Lower leg skin (tissue), 3 donors: ENCODE results near the gene SLC39A9.

Experiments used
- POLR2A ChIP-seq, 2 donors: fragments of 450-650 bp; IDR thresholded peaks; one replicate each; pipeline ENCODE4 v1.6.1; 2016 to 2017; ENCODE audit warnings: antibody characterized with exemption in 2 of 2, mild to moderate bottlenecking in 1 of 2, moderate library complexity in 1 of 2
- TF ChIP-seq, protein P1 (sequence below), 3 donors: fragments of 450-650 bp; IDR thresholded peaks; one replicate each; pipeline ENCODE4 v1.5.1; 2016; ENCODE audit warnings: antibody characterized with exemption in 3 of 3, mild to moderate bottlenecking in 3 of 3, moderate library complexity in 2 of 3

DNA sequence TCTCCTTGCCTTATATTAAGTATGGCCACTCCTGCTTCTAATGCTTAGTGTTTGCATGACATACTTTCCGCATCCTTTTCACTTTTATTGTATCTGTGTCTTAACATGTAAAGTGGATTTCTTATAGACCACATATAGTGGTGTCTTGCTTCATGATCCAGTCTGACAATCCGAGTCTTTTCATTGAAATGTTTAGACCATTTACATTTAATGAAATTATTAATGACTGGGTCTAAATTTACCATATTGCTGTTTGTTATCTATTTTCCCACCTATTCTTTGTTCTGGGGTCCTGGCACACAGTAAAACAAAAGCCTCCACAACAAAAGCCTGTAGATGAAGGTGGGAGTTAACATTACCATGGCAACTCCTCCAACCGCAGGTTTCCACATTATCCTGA is 23.3 kb upstream of the SLC39A9 start:
- TF ChIP-seq, protein P1, sequence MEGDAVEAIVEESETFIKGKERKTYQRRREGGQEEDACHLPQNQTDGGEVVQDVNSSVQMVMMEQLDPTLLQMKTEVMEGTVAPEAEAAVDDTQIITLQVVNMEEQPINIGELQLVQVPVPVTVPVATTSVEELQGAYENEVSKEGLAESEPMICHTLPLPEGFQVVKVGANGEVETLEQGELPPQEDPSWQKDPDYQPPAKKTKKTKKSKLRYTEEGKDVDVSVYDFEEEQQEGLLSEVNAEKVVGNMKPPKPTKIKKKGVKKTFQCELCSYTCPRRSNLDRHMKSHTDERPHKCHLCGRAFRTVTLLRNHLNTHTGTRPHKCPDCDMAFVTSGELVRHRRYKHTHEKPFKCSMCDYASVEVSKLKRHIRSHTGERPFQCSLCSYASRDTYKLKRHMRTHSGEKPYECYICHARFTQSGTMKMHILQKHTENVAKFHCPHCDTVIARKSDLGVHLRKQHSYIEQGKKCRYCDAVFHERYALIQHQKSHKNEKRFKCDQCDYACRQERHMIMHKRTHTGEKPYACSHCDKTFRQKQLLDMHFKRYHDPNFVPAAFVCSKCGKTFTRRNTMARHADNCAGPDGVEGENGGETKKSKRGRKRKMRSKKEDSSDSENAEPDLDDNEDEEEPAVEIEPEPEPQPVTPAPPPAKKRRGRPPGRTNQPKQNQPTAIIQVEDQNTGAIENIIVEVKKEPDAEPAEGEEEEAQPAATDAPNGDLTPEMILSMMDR (IDR thresholded peaks at IDR 0.05) = no peak
- no peak for TF ChIP-seq POLR2A (IDR thresholded peaks at IDR 0.05)
